ENCODE data around the gene VGF.

The VGF gene

DNA sequence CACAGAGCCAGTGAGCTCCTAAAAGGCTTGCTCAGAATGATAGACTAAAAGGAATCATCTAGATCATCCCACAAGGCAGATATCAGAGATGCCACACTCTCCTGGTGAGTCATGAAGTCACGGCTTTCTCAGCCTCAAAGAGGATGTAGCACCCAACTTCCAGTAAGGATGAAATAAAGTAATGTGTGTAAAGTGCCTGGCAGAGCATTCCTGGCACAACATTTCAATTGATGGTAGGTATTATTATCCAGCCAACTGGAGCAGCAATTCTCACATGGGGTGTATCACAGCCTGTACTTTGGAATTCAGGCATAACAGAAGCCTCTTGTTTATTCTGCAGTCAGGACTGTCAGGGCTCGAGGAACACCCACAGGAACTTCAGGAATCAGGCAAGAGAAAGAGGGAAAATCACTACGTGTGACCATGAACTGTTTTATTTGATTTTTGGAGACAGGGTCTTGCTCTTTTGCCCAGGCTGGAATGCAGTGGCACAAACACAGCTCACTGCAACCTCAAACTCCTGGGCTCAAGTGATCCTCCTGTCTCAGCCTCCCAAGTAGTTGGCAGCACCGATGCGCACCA lies 20.0 kb upstream of the VGF start:
- DNase-seq (ENCODE audit: low spot score): no peak

DNA sequence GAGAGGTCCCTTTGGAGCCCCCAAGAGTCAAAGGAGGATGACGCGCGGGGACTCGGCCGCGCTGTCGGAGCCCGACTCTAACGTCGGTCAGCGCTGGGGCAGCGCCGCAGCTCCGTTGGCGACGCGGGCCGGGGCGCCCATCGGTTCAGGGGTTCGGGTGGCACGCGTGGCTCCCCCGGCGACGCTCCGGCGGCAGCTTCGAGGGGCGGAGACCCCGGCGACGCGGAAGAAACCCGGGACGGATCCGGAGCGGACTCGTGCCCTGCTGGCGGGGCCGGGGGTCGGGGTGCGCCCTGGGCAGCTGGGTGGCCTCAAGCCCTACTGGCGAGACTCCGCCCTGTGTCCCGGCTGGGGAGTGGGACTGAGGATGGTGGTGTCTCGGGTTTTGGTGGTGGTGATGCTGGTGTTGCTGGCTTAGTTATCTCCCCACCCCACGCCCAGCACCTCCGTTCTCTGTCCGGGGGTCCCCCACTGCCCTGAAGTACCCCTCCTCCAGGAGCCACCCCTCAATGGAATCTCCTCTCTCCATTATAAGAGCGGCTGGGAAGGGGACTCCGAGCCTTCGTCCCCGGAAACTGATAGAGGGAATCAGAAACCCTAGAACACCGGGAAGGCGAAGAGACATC lies 14.9 kb upstream of the VGF start, which contains the start of gene NAT16:
NAT16 (minus strand) TSS at position 164 of the 626 bp plus-strand sequence. CDS start 5,486 bp downstream, outside the sequence.
- no peak for DNase-seq (ENCODE audit: low spot score)

DNA sequence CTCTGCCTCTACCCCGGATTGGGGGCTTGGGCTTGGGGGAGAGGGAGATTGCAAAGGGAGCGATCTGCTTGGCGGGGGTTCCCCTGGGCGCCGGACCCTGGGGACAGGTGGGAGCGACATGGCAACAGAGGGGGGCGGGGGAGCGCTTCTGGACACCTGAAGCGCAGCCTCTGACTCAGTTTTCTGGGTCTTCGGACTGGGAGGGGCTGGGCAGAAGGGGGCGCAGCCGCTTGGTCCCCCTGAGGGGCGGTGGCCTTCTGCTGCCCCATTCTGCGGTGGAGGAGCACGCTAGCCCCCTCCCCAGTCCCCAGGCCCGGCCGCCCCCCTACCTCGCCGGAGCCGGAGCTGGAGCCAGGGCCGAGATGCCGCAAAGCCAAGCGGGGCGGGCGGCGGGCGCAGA lies 14.3 kb upstream of the VGF start:
- no peak for DNase-seq (ENCODE audit: low spot score)

DNA sequence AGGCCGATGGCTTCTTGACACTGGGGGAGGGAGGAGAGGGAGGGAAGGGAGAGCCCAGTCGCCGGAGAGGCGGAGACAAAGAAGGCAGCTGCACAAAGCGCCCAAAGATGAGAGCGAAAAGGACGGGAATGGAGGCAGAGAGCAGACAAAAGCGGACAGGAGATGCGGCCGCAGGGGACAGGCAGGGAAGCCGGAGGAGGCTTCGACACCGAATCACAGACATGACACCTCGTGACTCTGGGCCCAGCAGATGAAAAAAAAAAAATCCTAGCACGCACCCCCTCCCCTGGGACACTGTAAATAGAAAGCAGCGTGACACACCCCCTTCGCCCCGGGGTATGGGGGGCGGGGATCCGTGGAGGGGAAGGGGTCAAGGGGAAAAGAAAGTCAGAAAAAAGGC lies 13.7 kb upstream of the VGF start:
- DNase-seq (ENCODE audit: low spot score): no peak

DNA sequence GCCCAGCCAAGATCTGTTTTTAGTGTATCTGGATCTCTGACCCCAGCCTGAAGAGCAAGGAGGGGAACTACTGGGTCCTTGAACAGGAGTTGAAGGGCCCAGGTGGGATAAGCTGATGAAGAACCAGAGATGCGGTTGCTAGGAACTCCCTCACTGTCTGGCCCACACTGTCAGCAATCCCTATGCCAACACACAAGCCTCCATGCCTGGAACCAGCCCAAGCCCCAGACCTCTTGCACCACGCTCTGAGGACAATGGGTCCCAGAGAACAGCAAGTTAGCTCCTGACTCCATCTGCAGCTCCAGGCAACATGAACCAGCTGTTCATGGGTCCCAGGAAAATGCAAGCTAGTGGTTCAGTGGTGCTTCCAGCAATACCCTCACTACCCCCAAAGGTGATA lies 12.3 kb upstream of the VGF start:
- no peak for DNase-seq (ENCODE audit: low spot score)

DNA sequence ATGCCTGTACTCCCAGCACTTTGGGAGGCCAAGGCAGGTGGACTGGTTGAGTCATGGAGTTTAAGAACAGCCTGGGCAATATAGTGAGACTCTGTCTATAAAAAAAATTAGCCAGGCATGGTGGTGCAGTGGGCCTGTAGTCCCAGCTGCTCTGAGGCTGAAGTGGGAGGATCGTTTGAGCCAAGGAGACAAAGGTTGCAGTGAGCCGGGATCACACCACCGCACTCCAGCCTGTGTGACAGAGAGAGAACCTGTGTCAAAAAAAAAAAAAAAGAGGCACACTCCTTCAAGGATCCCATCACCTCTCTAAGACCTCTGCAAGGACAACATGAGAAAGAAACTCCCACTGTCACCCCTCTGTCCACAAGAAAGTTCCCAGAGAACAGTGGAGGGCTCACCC lies 10.3 kb upstream of the VGF start:
- DNase-seq (ENCODE audit: low spot score): no peak

DNA sequence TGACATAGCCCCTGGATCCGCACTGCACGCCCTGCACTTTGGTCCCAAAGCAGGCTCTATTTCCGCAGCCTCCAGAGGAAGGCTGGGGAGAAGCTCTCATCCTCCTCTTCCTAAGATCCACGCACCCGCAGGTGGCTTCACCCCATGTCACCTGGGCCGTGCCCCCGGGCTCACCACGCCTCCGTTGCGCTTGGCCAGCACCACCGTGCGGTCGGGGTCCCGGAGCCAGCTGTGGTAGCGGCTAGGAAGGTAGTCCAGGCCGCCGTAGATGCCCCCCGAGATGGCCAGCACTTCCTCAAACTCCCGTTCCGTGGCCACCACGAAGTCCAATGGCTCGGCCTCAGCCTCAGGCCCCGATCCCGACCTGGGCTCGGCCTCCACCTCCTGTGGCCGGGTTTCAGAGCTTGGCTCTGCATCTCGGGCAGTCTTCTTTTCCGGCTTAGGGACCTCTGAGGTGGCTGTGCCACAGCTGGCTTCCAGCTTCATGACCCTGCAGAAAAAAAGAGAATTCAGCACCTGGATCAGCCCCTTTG lies 9.0 kb upstream of the VGF start:
- DNase-seq (ENCODE audit: low spot score): no peak

DNA sequence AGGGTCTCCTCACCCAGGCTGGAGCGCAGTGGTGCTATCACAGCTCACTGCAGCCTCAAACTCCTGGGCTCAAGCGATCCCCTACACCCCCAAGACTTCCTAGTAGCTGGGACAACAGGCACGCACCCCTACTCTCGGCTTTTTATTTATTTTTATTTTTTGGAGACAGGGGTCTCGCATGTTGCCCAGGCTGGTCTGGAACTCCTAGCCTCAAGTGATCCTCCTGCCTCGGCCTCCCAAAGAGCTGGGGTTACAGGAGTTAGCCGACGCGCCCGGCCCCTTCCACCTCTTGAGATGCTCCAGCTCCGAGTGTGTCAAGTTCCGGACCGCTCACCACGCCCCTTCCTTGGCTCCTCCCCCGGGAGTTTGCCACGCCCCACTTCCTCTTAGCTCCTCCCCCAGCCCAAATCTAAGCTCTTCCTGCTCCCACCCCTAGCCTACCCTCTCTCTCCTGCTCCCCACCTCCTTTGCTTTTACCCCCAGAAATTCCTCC lies 8.4 kb upstream of the VGF start:
- DNase-seq (ENCODE audit: low spot score): no peak

DNA sequence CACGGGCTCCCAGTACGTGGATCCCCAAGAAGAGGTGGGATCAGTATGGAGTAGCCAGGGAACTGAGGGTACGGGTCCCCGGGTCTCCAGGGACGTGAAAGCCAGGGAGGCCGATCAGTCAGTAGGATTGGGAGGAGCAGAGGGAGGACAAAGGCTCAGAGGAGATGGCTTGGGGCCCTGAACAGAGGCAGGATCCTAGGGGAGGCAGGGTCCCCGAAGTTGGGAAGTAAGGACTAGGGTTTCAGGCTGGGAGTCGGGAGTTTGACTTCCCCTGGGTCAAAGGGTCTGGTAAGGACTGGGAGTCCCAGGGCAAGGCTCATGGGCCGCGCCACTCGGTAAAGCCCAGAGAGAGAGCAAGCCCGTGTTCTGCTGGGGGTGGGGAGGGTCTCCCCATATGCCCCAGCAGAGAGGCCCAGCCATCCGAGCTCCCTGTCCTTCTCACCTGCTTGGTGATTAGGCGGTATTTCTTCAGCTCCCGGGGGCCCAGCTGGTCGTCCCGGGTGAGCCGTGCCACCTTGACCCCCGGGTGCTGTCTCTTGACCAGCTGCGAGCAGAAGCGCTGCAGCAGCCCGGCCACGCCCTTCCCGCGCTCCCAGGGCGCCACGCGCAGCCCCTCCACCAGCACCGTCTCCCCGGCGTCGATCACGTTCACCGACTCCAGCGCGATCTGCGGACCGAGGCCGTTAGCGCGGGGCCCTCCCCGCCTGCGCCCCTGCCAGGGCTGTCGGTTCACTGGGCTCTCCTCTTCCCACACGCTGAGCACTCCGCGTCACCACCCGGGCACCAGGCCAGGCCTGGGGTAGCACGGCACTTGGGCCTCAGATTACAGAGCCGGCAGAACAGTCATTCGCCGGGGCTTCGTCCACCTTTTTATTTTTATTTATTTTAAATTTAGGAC lies 7.7 kb upstream of the VGF start:
- no peak for DNase-seq (ENCODE audit: low spot score)

DNA sequence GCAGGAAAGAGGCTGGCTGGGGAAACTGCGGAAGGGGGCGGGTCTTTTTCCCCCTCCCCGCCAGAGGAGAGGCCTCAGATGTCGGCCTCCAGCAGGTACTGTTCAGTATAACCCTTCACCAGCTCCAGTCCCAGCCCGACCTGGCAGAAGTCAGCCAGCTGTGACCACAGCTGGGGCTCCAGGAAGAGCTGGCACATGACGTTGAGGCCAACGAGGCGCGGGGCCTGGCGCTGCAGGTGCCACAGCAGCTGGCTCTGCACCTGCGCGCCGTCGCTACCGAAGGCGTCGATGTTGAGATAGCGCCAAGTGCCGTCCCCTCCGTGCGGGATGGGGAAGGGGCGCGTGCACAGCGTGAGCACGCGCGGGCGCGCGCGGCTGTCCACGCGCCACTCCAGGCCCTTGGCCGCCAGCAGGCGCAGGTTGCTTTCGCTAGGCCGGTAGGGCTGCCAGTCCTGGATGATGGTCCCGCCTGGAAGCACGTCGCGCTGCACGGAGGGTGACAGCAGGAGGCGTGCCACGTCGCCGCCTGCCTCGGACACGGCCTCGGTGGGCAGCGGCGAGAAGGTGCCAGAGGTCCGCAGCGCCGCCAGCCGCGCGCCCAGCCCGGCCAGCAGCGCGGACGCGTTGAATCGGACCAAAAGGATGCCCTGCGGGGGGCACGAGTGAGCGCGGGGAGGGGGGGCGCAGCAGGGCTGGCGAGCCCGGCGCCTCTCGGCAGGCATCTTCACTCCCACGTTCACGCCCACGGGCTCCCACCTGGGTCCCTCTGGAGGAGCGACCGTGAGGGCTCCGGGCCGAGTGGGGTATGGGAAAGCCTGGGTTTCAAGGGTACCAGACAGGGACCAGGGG lies 6.9 kb upstream of the VGF start:
- DNase-seq (ENCODE audit: low spot score): no peak

DNA sequence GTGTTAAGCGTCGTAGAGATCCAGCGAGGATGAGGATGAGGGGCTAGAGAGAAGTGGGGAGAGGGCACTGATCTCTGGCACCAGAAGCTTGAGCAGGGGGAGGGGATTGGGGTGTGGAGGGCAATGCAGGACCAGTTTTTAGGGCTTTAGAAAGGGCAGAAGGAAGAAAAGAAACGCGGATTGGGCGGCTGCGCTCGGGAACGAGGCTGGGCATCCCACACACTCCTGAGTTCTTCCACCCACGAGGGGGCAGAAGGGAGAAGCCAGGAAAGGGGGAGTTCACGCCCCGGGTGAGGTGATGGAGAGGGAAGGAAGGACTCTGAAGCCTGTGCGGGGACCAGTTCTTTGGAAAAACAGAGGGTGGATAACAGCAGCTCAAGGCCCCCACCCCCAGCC lies 6.1 kb upstream of the VGF start:
- DNase-seq (ENCODE audit: low spot score): no peak

DNA sequence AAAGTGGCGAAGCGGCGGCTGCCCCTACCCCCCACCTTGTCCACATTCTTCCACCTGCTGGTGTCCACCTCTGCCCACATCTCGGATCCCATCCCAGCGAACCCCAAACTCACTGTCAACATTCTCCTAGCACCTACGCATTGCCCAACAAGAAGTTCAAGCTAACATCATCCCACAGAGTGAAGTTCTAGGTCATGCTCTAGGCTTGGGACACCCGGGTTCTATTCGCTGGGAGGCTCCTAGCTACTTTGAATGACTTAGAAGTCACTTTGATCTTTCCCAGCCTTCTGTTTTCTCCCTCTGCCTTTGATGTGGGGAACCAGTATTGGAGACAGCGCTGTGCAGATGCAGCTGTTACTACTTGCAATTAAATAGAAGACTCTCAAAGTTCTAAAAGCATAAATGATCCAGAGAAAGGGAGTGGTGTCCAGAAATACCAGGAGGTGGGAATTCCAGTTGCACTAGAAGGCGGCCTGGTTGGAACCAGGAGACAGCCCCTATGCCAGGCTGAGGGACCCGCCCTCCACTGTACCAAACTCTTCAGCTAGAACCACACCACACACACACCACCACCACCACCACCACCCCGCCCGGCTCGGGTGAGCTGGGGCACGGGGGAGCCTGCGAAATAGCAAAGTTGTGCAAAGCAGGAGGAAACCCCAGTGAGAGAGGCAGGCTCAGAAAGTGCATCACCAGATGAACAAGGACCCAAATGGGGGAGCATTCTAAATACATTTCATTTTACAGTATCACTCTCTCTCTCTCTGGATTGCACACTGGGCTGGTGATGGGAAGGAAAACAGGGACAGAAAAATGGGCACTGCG lies 5.5 kb upstream of the VGF start:
- no peak for DNase-seq (ENCODE audit: low spot score)

DNA sequence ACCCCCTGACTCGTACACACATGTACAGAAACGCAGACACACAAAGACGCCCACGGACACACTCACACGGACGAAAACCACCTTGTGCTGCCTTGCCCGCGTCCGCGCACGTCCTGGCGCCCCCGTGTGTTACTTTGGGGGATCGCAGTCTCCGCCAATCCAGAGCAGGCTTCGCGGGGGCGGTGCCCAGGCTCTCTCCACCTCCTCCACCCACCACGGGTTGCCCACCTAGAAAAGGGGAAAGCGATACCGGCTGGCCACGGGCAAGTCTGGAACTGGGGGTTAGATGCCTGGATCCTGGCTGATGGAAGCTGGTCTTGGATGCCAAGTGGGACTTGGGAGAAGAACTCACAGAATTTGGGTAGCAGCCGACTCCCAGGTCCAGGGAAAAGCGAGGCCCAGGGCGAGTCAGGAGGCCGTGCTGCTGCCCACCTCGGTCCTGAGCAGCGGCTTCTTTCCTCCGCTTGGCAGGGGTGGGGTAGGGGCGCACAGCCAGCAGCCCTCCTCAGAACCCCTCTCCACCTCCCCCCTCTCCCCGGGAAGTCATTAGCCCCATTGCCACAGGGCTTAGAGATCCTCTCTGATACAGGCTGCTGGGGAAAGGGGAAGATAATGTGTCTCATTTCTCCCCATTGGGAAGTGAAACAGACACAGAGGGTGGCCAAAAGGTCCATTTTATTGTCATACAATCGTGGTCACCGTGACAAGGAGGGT lies 4.6 kb upstream of the VGF start:
- peak; percentile 64 for DNase-seq (ENCODE audit: low spot score)

DNA sequence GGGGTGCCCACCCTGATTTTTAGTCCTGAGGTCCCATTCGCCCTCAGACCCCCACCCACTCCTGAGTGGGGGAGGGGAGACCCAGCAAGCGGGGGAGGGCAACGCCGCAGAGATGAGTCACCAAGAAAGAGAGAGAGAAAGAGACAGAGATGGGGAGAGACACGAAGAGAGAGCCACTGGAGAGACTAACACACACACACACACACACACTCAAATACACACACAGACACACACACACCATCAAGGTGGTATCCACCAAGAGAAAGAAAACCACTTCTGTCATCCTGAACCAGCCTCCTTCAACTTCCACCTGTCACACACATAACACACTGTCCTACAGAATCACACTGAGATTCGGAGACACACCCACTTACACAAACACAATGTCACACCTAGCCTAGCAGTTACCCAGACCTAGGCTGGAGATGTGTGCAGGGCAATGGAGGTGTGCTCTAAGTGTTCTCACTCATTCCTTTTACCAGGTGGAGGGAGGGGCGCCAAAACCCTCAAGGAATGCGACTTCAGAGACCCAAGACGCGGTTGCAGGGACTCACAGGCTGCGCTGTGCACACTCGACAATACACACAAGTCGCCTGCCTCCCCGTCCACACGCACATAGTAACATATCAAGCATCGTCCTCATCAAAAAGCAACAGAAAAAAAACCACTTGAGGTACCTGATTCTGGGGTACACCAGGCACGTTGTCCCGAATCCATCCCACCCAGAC lies 3.9 kb upstream of the VGF start:
- DNase-seq (ENCODE audit: low spot score): no peak

DNA sequence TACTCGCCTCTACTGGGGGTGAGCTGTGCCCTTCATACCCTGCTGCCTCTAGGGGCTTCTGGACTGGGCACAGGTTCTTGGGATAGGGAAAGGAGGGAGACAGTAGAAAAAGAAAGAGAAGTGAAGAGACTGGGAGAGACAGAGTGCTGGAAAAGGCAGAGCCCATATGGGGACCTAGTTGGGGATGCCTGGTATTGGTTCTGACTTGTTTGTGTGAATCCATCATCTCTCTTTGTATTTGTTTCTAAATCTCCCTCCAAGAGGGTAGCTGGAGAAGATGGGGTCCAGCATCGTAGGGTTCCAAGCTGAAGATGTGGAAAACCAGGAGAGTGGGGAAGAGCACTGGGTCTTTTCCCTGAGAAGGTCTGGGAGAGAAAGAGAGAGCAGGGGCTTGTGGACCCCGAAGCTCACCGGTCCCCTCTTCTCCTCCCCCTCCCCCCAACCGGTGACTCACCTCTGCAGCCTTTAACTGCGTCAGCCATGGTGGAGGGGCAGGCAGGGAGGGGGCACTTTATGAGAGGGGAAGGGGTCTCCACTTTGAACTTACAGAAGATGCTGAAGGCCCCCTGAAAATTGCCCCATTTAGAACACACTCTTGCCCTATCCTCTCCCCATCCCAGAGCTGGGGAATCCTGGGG lies 3.2 kb upstream of the VGF start:
- DNase-seq (ENCODE audit: low spot score): no peak

DNA sequence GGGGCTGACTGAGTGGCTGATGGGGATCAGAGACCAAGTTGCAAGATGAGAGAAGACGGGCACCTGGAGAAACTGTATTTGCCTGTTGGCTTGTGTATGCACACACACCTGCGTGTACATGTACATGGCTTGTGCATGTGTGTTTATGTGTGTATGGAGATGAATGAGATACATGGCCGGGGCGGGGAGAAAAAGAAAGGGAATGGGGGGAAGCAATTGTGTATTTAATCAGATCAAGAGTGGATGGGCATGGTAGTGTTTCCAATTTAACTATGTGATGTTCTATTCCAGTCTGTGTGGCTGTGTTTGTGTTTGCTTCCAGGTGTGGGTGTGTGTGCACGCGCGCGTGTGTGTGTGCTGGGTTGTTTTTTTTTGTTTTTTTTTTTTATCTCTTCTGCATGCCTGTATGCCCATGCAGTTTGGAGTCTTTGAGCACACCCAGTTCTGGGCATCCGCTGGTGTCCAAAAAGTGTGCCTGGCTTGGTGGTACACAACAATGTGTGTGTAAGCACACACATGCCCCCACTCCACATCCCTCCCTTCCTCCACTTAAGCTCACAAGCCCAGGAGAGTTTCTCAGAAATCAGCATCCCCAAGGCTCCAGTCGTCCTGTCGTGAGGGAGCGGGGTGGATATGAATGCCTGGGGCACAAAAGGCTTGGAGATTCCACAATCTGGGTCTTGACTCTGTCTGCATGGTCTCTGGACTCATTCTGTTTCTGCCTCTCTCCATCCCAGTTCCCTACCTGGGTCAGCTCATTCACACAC lies 2.5 kb upstream of the VGF start:
- DNase-seq (ENCODE audit: low spot score): no peak

DNA sequence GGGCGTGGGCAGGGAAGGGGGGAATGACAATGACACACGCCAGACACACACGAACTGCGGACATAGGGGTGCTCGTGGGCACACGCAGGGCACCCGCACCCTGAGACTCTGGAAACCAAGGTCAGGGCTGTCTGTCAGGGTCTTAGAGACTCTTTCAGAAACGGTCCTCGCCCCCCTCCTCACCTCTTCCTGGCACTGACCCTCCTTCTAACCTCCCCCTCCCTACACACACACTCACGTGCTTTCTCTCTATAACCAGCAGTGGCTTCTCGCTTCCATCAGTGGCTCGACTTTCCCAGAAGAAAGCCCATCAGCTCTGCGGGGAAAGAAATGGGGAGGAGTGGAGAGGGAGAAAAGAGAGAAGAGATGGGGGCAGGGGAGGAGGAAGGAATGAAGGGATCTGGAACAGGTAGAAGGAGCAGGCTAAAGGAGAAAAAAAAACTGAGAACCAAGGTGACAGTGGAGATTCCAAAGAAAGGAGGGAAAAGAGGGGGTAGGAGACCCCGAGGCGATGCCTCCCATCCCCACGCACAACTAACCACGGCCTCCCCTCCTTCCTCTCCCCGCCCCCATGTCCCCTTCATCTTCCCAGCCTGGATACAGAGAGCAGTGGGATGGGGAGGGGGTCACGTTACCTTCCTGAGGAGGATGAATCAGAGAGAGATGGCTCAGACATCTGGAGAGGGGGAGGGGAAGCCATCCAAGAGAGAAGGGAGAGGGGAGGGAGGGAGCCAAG lies 1.7 kb upstream of the VGF start:
- DNase-seq (ENCODE audit: low spot score): no peak

DNA sequence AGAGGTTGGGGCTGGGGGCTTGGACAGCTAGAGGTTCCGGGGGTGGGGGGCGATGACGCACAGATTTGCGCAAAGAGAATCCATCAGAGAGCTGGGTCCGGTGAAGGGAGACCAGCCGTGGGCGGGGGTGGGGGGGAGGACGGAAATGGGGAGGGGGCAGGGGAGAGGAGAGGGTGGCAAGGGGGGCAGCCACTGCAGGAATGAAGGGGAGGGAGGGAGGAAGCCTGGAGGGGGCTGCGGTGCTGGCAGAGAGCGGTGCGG lies 1.2 kb upstream of the VGF start:
- DNase-seq (ENCODE audit: low spot score): no peak

All from kidney capillary endothelial cell (primary cell).